GM18868 (cell line): ENCODE data around the gene CHRDL2.

Experiments
- ATAC-seq: cut with Tn5 transposase; IDR thresholded peaks from one replicate; pipeline ENCODE4 v1.9.1; 2021; ENCODE audit warnings: mild to moderate bottlenecking, moderate library complexity; ENCODE audit not compliant: unreplicated experiment

Gene CHRDL2

DNA sequence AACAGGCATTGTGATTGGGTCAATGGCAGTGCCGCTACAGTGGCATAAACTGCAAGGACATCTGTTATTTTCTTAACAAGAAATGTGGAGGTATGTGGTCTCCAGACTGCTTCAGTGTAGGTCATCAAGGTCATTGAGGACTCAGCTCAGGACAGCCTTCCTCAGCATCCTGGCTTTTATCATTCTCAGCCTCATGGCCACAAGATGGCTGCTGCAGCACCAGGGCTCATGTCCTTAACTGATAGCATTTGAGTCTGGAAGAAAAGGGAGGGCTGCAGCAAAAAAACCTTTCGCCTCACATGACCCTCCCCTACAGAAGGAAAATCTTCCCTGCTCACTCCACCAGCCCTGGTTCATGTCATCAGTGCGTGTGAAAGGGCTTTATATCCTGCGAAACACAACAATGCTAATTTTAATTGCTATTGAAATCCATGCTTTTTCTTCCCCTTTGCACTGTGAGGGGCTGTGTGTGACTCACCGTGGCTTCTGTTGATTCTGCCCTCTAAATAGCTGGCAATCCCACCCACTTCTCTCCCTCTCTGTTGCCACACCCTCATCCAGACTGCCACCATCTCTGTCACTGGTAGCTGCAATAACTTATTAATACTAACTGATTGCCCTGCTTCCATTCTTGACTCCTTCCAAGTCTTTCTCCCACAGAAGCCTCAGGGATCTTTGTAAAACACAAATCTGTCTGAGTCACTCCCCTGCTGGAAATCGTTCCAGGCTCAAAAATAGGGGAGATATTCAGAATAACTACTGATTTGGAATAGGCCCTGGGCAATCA, 43.8 kb downstream of the CHRDL2 start:
- no peak for ATAC-seq

DNA sequence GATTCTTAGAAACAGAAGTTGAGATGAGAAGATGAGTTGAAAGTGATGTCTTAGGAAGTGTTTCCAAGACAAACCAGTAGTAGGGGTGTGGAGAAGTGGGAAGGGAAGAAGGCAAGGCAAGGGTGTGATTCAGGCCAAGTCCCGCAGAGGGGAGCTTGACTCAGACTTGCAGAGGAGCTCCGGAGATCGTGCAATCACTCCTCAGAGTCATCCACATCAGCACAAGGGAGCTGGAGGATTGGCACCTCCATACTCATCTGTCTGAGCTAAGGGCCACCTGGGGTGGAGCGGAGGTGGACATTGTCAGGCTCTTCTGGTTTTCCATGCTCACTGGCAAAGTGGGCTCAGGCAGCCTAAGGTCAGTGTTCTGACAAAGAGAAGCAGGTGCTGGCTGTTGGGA, 44.4 kb downstream of the CHRDL2 start:
- ATAC-seq: no peak

DNA sequence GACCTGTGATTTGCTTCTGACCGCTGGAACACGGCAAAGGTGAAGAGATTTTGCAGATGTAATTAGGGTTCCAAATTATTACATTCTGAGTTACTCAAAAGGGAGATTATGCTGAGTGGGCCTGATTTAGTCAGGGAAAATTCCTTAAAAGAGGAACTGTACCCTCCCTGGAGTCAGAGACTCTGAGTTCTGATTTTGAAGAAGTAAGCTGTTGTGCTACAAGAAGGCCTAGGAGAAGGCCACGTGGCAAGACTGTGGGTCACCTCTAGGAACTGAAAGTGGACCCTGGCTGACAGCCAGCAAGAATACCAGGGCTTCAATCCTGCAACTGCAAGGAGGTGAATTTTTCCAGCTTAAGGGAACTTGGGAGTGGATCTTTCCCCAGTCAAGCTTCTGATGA, 45.3 kb downstream of the CHRDL2 start:
- no peak for ATAC-seq

DNA sequence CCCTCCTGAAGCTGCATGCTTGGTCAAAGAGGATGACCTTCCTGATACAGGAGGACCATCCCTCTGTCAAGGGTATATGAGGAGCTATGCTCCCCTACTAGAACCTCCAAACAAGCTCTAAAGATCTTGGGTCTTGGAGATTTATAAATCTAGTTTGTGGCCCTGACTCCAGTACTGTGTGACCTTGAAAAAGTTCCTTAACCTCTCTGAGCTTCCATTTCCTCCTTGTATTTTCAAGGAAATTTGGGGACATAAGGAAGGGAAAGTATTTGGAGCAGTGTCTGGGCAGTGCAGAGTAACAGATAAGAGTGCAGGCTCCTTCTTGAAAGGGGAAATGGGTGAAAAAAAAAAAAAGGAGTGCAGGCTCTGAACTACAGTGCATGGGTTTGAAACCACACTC, 45.9 kb downstream of the CHRDL2 start:
- ATAC-seq: no peak

DNA sequence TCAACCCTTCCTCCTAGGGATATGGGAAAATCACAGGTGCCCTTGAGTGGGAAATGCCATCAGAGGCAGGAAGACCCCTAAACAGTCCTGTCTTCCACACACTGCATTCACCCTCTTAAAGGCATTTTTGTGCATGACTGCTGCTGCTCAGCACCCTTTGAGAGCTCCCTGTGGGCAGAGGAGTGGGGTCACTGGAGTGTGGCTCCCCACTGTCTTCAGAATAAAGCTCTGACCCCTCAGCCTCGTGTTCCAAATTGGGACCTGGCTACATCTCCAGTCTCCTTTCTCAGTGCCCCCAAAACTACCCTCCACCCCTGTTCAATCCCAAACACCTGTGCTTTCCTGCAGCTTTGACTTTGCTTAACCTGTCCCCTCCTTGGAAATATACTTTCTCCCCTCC, 46.6 kb downstream of the CHRDL2 start:
- no peak for ATAC-seq

DNA sequence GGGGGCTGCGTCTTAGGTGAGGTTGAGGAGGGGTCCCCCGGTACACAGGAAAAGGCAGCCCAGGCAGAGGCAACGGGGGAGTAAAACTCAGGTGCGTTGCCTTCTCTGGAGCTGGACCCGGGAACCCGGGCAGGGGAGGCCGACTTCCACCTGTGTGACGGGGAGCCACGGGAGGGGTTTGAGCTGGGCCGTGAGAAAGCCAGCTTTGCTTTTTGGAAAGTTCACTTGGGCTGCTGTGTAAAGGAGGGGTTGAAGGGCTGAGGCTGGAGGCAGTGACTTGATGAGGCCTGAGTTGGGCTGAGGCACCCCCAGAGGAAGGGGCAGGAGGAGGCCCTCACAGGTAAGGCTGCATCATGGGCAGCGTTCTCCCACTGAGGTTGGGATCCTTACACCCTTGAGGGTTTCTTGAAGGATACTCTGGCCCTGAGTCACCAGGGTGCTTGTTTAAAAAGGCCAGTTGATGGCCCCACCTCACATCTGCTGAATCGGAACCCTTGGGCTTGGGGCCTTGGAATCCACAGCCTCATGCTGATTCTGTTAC, 47.2 kb downstream of the CHRDL2 start:
- no peak for ATAC-seq

DNA sequence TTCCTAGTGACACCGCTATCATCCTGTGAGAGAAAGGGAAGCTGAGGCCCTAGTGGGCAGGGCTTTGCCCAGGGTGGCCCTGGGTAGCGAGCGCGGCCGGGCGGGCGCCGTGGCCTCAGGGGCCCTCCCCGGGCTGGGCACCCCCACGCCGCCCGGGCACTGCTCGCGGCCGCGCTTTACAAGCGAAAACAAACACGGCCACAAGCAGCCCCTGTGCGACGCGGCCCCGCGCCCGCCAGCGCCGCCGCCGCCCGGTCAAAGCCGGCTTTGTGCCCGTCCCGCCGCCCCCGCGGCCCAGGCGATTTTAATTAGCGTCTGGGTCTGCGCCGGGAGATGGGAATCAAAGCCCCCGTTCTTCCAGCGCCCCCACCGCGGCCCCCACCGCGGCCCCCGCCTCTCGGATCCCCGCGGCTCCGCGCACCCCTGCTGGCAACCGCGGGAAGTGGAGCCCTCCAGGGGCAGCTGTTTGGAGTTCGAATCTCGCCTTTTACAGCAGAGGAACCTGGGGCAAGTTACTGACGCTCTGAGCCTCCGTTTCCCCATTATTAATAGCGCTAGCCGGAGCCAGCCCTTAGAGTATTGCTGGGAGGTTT, 47.9 kb downstream of the CHRDL2 start:
- no peak for ATAC-seq

DNA sequence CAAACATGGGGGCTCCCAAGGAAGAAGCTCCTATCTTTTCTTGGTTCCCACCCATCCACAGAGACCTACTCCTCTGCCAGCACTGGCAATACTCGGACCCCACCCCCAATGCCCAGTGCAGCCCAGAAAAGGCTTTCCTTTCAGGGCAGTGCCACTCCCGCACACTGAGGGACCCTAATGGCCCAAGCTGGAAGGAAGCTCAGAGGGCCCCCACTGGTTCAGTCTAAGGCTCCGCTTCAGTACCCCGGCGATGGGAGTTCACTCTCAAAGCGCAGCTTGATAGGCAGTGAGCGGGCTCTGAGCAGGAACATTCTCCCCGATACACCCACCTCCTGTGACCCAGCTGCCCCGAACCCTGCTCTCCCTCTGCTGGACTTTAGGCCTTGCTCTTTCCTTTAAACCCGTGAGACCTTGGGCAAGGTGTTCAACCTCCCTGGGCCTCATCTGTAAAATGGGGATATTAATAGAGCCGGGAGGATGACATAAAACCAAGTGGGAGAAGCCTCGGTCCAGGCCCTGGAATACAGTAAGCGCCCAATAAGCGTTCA, 48.4 kb downstream of the CHRDL2 start:
- ATAC-seq: no peak

DNA sequence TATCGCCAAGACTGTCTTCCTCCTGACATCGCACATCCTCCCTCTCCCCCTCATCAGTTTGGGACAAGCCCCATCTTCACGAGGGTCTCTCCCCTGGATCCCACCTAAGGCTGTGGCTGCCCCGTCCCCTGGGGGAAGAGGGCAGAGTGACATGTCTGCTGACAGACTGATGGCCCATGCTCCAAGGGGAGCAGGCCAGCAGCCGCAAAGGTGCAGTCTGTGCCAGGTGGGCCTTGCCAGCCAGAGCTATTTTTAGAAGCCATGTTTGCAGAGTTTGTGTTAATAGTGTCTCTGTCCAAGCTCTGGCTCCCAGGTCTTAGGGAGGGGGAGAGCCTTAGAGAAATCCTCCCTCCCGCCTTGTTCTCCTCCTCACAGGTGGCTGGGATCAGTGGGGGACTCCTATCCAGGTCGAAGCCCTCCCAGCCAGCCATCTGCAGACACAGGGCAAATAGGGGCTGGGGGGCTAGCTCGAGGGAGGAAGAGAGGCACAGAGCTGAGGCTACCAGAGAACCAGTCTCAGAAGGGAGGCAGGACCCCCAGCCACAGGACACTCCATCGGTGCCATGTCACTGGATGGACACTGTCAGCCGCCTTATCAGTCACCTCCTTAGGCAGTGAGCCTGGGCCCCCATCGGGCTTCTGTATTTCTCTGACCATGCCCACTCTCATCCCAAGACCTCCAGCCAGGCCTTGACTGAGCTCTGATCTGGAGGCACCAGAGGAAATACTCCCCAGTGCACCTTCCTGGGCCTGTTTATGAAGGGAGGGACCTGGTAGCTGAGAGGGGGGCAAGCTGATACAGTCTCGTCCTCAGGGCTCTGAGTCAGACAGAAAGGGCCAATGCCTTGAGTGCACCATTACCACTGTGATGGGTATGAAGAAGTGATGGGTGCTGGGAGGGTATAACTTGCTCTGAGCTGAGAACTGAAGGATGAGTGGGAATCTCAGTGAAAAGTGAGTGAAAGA, 49.3 kb downstream of the CHRDL2 start:
- ATAC-seq: no peak

DNA sequence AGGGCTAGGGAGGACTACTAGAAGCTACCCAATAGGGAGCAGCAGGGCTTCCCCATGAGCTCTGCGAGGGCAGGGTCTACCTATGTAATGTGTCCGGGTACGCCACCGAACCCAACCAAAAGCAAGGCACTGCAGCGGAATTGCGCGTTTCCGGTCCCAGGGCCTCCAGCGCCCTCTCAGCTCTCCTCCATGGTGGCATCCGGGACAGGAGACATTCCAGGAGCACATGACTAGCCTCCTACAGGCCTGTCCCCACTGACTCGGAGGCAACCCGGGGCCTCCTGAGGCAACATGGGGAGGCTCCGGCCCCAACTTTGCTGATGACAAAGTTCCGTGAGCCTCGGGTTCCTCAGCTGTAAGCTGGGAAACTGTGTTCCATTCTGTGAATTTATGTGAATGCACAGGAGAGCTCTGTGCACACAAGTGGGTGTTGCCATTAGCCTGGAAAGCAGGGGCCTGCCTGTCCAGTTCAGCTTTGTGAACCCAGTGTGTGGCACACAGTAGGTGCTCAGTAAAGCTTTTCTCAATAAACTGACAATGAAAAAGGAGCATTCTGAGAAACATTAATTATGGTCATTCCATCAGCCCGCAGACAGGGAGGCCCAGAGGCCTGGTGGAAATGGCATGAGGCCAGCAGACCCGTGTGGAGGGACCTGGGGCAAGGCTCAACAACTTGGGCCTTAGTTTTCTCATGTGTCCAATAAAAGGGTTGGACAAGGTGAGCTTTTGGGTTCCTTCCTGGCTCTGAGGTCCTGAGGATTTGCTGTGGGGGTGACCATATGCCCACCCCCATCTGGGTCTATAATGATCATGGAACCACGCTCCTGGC, 50.3 kb downstream of the CHRDL2 start:
- no peak for ATAC-seq

DNA sequence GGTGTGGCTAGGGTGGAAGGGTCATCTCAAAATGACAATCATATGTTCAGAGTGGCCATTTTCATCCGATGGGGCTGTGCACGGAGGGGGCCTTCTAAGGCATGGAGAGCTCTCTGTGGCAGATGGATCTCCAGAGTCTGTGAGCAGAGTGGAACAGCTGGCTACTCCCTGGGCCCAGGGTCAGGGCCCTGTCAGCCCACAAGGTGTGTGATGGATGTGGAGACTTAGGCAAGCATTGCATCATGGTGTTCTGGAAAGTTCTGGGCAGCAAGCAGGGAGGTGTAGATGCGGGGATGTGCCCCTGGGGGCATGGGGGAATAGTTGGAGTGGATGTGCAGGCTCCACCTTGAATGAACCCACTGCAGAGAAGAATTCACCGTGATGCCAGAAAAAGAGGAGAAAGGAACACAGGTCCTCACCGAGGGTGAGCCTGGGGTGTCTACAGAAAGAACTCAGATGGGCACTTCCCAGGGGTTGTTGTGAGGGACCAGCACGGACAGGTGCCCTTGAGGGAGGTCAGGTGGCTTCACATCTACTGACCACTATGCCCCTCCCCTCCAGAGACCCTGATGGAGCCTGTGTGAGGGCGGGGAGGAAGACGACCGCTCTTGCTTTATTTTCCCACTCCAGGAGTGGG, 51.1 kb downstream of the CHRDL2 start:
- ATAC-seq: no peak

DNA sequence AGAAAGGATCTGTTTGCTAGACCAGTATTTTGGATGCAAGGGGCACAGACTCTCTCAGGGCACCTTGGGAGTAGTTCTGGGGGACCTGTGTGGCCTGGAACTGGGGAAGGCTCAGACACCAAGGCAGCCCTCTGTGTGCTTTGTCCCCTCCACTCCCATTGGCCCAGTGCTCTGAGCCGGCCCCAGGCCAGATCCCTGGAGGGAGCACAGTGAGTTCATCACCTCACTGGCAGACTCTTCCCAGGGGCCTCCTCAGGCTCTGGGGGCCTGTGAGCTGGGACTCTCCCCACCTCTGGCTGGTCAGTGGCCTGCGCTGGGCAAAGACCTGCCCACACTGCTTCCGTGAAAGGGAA, 51.7 kb downstream of the CHRDL2 start:
- no peak for ATAC-seq

DNA sequence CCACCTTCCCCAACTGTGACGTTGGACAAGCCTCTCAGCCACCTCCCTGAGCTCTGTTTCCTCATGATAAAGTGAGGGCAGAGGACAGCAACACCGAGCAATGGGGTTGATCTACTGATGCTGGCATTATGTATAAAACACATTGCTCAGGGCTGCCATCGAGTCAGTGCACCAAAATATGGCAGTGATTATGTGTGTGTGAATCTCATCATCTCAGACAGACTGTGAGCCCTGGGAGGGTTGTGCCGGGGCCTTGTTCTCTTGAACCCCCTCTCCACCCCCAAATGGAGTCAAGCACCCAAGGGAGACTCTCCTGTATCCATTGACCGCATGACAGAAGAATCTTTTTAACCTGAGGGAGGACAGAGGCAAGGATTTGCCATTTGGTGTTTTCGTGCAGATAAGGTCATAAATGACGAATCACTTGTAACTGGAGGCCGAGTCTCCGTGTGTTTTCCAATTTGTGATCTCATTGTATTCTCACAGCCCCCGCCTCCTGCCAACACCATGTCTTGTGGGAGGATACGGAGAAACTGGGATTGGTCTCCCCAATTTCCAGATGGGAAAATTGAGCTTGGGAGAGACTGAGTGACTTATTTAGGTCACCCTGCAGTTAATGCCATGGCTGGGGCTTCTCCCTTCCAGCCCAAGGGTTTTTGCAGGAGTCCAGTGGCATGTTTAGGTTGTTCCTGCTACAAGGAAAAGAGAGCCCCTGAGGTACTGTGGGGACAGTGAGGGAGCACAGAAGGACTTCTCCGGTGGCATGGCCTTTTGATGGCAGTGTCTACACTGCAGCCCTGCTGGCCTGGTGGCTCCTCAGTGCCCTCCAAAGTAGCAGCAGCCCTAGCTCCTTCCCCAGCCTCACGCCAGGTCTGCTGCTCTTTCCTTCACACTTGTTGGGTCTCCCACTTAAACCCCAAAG, 52.4 kb downstream of the CHRDL2 start:
- no peak for ATAC-seq

DNA sequence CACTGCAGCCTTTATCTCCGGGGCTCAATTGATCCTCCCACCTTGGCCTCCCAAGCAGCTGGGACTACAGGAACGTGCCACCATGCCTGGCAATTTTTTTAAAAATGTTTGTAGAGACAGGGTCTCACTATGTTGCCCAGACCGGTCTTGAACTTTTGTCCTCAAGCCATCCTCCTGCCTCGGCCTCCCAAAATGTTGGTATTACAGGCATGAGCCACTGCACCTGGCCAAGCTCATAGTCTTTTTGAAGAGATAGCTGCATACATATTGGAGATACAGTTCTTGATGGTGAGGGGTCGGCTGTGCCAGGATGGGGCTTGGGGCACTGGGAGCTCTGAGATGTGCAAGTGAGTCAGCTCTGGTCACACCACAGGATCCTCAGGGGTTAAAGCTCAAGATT, 53.2 kb downstream of the CHRDL2 start:
- no peak for ATAC-seq

DNA sequence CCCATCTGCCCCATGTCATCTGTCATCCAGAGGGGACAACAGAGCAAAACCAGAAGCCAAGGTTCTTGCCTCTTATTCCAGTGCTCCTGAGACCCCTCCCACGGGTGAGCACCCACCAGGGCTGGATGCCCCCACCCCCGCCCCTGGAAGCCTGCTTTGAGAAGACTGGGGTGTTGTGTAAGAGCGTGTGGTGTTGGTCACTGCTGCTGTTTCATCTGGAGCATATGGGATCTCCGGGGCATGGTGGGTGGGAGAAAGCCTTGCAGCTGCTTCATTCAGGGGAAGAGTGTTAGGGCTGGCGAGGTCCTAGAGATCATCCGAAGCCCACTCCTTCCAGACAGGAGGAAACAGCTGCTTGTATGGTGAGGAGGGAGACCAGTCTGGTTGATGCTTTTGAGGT, 54.1 kb downstream of the CHRDL2 start:
- no peak for ATAC-seq

DNA sequence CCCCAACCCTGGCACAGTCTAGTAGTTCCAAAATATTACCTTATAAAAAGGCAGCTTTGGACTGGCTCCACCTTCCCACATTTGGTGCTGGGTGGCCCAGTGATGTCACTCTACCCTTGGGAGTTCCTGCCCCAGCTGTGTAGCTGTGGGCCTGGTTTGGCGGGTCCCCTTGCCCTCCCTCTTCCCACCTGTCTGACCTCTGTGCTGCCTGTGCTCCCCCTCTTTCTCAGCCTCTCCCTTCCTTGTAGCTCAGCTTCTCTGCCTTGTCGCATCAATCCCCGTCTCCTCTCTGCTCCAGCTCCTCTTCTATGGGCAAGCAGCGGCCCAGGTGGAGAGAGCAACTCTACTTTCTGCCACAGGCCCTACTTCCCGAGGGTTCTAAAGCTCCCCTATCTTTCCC, 54.6 kb downstream of the CHRDL2 start:
- ATAC-seq: no peak

DNA sequence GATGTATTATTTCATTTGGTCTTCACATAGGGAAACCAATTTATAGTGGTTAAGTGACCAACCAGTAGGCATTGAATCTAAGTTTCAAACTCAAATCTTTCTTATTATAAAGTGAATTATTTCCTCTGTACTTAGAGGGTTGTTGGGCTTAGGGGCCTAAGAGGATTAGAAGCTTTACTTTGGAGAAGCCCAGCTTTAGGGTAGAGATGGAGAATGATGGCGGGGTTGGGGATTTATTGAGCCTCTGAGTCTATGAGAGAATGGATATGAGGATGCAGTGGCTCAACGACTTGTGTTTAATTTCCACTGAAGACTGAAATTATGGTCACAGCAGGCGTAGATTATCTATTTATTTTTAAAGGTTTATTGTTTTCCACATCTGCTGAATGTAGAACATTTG, 55.5 kb downstream of the CHRDL2 start:
- ATAC-seq: no peak

DNA sequence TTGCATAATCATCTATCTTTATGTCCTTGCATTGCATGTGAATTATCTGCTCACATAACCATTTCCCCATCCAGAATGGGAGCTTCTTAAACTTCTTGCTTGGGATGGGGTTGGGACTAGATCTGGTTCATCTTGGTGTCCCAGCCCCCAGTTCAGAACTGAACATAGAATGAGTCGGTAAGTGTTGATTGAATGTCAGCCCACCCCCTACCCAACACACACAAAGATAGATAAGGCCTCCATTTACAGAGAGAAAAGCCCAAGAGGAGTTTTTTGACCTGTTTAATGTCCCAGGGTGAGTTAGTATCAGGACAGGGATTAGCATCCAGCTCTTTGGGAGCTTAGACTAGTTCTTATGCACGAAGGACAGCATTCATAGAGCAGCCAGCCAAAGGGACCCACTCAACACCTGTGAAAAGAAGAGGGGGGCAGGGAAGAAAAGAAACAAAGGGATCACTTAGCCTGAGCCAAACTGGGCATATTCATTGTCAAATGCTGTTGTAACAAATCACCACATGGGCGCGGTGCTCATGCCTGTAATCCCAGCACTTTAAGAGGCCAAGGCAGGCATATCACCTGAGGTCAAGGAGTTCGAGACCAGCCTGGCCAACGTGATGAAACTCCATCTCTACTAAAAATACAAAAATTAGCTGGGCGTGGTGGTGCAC, 57.4 kb downstream of the CHRDL2 start:
- ATAC-seq: no peak
